WTC11 (cell line): Measurements from ENCODE around the gene CAPN2.

Source experiments
- ATF1 ChIP-seq: sonication (generic); formaldehyde crosslinking; IDR thresholded peaks from 2 replicates; pipeline ENCODE4 v1.8.1; 2023; ENCODE audit warnings: mild to moderate bottlenecking, moderate library complexity, missing genetic modification reagents
- NR2C2 ChIP-seq: sonication (generic); formaldehyde crosslinking; IDR thresholded peaks from 2 replicates; pipeline ENCODE4 v1.8.0; 2022; ENCODE audit warnings: mild to moderate bottlenecking, missing genetic modification reagents
- NR3C1 ChIP-seq: sonication (generic); formaldehyde crosslinking; conservative IDR thresholded peaks from 2 replicates; pipeline ENCODE4 v1.8.1; 2023; ENCODE audit warnings: low read depth, mild to moderate bottlenecking, missing genetic modification reagents
- TF ChIP-seq, protein P1 (sequence below): fragments of 200-600 bp; IDR thresholded peaks from 2 replicates; pipeline ENCODE4 v1.8.0; 2022; ENCODE audit warnings: antibody characterized with exemption

DNA sequence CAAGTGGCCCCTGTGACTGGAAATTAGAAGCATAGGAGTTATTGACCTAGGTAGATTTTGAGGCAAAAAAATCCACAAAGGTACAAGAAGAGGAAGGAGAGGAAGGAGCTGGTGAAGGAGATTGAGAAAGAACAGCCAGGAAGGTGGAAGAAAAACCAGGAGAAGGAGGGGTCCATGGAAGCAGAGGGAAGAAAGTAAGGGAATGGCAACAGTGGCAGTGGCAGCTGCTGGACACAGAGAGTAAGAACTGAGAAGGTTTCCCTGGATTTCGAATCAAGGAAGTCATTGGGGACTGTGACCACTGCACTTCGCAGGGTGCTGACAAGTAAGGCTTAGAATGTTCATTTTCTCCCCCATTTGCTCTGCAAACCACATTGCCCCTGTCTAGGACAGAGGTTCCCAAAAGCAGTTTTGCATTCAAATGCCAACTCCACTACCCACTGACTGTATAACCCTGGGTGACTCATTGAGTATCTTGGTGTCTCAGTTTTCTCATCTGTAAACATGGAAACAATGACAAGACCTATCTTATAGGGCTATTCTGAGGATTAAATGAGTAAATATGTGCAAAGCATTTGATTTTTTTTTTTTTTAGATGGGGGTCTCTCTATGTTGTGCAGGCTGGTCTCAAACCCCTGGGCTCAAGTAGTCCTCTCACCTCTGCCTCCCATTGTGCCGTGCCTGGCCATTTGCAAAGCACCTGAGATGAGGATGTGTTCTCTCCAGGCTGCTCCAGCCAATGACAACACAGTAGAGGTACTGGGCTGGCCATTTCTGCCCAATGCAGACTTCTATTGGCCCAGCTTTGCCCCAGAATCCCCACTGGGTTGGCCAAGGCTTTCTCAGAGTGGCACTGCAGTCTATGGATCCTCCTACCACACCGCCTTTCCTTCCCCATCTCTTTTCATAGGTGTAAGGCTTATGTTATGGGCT, 9.3 kb upstream of the CAPN2 start:
- TF ChIP-seq NR3C1 (no peak), ATF1 (CRISPR knock-in tag) (no peak), NR2C2 (CRISPR knock-in tag) (no peak)
- TF ChIP-seq, protein P1, sequence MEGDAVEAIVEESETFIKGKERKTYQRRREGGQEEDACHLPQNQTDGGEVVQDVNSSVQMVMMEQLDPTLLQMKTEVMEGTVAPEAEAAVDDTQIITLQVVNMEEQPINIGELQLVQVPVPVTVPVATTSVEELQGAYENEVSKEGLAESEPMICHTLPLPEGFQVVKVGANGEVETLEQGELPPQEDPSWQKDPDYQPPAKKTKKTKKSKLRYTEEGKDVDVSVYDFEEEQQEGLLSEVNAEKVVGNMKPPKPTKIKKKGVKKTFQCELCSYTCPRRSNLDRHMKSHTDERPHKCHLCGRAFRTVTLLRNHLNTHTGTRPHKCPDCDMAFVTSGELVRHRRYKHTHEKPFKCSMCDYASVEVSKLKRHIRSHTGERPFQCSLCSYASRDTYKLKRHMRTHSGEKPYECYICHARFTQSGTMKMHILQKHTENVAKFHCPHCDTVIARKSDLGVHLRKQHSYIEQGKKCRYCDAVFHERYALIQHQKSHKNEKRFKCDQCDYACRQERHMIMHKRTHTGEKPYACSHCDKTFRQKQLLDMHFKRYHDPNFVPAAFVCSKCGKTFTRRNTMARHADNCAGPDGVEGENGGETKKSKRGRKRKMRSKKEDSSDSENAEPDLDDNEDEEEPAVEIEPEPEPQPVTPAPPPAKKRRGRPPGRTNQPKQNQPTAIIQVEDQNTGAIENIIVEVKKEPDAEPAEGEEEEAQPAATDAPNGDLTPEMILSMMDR: no peak
